NCI-H2196 treated with DMSO at 0.1 percent for 48 hours (cell line): ENCODE results near the gene MESP2.

Source experiments
- DNase-seq: peaks from one replicate; lab custom pipeline; 2025; ENCODE audit not compliant: unreplicated experiment; lab: John Stamatoyannopoulos, UW

Gene MESP2

DNA sequence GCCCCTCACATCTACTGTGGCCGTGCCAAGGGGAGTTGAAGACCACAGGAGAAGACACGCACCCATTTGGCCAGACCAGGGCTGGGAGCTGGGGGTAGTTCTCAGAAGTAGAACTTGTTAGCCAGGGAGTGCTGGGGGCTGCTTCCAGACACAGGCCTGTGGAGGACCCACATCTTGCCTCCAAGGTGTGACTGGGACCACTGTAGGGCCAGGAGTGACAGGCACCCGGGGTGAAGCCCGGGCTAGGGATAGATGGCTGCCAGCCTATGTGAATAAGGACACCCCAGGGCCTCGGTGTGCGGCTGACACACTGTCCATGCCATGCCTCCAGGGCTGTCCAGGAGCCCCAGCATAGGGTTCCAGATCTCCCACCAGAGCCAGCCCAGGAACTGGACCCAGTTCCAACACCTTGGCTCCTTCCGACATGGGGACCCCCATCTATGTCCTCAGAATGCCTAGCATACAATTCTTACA, 36.8 kb downstream of the MESP2 start:
- DNase-seq, result no peak

DNA sequence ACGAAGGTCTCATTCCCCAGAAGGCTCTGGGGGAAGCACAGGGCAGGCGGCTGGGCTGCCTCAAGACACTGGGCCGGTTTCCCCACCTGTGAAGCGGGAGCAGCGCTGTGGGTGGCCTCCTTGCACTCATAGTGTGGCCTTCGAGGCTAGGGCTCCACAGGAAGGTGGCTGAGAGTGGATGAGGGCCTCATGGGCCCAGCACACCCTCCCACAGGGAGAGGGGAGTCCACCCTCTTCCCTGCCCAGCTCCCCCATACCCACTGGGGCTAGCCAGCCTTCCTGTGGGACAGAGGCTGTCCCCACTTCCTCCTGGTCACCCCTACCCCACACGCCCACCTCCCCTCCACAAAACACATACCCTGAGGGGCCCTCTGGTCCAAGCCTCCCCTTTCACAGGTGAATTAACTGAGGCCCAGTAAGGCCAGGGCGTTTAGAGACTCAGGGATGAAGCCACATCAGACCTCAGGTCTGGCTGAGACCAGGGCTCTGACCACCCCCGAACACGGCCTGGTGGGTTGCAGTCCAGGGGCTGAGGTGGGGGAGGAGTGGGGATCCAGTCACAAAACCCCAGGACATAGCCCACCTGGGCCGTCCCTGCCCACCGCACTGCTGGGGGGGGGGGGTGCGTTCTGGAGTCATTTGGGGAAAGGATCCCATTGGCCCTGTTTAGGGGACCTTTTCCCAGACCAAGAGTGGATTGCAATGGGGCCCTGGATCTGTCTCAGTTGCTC, 37.4 kb downstream of the MESP2 start:
- no peak for DNase-seq

- DNase-seq, result no peak
Observed at GRCh38 chr15:89814112-89814742, 38.1 kb downstream of the MESP2 start.

DNA sequence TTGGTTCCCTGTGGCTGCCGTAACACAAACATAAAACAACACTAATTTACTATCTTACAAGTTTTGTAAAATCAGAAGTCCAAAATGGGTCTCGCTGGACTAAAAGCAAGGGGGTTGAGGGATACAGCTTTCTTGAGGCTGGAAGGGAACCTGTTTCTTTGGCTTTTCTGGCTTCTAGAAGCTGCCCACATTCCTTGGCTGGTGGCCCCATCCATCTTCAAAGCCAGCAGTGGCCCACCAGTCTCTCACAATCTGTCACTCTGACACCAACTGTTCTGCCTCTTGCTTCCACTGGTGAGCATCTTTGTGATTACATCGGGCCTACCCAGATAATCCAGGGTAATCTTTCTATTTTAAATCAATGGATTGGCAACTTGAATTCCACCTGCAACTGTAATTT, 39.6 kb downstream of the MESP2 start:
- no peak for DNase-seq

DNA sequence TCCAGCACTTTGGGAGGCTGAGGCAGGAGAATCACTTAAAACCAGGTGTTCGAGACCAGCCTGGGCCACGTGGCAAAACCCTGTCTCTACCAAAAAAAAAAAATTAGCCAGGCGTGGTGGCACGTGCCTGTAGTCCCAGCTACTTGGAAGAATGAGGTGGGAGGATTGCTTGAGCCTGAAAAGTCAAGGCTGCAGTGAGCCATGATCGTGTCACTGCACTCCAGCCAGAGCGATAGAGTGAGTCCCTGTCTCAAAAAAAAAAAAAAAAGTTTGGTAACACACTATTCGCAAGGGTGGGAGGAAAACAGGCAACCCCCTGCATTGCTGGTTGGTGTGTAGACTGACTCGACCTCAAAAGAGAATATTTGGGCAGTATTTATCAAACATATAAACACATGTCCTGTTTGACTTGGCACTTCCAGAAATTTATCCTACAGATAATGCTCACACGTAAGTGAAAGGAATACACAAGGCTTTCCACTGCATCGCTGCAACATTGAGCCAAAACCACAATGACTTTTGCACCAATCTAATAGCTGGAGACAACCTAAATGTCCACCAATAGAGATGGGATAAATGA, 41.7 kb downstream of the MESP2 start:
- no peak for DNase-seq

- no peak for DNase-seq
Observed at GRCh38 chr15:89818287-89818686, 42.2 kb downstream of the MESP2 start.

DNA sequence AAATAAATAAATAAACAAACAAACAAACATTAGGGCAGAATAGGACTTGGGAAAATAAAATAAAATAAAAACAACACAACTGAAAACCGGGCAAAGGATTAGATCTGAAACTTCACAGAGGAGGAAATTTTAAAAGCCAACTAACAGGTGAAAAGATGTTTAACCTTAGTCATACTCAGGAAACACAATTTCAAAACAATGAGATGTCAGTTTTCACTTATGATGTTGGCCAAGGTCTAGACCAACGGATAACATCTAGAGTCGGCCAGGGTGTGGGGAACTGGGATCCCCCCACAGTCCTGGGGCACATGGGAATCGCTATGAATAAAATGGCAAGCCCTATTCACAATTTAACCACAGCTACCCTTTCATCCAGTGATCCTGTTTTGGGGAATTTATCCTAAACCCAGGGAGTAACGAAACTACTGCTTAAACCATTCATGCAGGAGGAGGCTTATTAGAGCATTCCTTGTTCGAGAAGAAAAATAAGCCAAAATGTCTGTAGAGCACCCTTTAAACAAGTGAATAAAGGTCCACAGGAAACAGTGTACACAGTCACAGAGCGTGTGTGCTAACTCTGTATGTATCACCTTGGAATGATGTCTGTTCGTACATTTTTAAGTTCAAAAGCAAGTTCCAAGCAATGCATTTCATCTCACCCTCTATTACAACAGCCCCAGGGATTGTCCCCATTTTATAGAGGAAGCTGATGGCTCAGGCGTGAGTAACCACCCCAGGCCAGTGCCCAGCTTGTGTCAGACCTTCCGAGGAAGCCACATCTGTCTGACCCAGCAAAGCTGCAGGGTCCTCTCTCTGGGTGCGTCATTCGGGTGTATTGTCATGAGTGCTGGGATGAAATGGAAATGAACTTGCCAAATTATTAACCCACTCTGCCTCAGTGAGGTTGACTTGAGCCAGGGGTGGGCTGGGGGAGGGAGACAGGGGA, 44.8 kb downstream of the MESP2 start:
- DNase-seq, result no peak

DNA sequence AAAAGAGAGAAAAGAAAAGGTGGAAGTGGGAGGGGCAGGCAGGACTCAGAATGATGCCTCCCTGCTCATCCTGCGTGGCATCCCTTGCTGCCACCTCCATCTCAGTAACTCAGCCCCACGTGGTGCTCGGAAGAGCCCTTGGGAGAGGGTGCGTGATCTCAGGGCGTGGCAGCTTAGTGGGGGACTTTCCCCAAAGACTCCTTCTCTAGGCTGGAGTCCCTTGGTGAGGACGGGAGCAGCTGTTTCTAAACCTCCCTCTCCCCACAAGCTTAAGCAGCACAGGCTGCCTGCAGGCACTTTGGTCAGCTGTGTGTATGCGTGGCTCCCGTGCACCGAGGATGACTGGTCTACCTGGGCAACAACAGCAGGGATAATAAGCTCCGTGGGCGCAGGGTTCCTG, 45.9 kb downstream of the MESP2 start:
- no peak for DNase-seq

DNA sequence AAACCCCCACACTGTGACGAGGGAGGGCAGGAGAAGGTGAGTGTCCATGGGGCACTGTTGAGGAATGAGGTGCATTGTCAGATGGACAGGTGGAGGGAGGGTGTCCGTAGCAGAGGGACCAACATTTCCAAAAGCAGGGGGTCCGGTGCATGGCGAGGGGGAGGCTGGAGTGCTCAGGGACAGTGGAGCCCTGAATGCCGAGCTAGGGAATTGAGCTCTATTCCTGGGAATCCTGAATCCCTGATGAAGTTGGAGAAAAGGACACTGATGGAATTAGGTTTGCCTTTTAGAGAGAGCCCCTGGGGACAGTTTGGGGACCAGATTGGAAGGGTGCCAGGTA, 46.4 kb downstream of the MESP2 start:
- no peak for DNase-seq

- DNase-seq, result no peak
Observed at GRCh38 chr15:89822951-89823711, 47.0 kb downstream of the MESP2 start.

DNA sequence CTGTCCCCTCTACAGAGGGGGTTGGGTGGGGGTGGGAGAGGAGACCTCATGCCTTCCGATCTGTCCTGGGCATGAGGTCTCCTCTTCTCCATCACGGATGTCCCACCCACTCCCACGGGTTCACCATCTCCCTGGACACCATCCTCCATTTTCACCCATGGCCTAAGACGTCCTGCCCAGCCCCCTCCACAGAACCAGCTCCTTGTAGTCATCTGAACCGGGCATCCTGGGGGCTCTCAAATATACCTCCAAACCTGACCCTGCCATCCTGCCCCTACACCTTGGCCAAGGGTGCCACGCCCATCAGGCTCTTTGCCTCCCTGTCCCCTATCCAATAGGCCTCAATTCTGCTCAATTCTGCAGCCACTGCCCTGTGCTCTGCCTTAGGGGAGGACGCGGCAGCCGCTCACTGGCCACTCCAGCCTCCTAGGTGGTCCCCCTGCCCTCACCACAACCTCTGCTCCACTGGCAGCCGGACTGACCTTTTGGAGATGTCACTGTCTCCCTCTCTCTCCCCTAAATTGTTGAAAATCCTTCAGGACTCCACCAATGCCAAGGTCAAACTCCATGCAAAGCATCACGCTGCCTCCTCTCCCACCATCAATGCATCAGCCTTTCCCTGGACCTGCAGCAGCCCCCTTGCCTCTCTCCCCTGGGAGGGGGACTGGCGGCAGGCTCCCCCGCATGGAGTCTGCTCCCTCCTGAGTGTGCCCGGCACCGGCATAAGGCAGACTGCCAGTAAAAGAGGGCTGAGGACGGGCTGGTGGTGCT, 47.9 kb downstream of the MESP2 start:
- no peak for DNase-seq

- no peak for DNase-seq
Observed at GRCh38 chr15:89824607-89824867, 48.4 kb downstream of the MESP2 start.

DNA sequence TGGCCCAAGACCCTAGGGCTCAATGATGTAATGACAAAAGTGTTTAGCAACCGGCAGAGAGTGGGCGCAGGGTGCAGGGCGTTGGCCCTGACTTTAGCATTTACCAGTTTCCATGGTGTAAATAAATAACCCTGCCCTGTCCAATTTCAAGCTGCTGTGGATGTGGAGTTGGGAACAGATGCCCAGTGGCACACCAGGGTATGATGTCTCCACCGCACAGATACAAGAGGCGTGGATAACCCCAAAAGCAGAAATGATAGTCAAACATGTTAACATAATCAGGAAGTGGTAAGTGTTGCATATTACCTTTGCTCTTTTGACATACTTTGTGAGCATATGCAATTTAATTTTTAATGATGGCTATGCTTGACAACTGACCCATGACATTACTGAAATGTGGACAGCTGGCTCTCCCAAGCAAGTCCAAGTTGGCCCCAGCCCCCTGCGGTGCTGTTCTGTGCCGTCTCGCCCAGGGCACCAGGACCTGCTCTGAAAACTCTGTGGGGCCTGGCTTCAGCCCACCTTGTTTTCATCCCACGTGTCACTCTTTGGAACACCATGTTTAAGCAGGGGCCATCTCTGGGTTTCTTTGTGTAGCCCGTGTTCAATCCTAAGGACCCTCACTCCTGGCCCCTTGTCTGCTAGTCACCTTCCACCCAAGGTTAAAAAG, 49.3 kb downstream of the MESP2 start:
- DNase-seq, result no peak

DNA sequence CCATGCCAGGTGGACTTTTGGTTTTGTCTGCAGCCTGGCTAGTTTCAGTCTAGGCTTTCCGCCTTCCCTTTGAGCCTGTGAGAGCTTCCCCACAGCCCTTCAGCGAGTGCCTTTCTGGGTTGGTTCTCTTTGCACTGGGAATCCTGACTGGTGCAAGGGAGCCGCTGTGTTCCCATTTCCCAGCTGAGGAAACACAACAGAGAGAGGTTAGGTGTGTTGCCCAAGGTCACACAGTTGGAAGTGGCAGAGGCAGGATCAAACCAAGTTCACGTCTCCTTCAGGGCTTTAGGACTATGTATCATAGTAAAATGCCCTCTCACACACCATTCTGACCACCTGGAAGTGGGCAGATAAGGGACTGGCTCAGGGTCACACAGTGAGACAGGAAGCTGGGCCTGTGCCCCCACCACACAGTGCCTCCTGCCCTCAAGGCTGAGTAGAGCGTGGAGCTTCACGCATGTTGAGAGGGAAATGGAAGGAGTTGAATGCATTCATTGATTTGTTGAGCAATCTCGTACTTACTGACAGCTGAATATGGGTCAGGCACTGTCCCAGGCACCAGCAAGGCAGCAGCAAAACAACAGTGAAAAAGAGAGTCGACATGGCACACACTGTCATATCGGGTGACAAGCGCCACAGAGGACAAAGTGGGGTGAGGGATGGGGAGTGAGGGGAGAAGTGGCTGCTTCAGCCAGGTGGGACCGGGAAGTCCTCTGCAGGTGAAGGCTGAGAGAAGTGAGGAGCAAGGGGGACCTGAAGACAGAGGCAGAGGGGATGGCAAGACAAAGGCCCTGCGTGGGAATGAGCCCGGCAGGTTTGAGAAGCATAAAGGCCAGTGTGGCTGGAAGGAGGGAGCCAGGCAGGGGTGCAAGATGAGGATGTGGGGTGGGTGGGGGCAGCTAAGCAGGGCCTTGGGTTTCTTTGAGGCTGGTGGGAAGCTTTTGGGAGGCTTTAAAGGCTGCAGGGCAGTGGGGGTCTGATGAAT, 50.8 kb downstream of the MESP2 start:
- DNase-seq, result no peak

- DNase-seq, result no peak
Observed at GRCh38 chr15:89827829-89828228, 51.7 kb downstream of the MESP2 start.
